ENCODE results near the gene AQP10.

GRCh38 chr1:154306151-154306550 lies 14.7 kb upstream of the AQP10 start:
- TF ChIP-seq POLR2A (IDR thresholded peaks at IDR 0.05; ENCODE audit: low read depth, low read length) (no peak), POLR2AphosphoS5 (IDR thresholded peaks at IDR 0.05; ENCODE audit: low read depth, low read length) (no peak), TAF1 (IDR thresholded peaks at IDR 0.05; ENCODE audit: borderline replicate concordance, low read depth, low read length) (no peak)
